ENCODE data around the gene BMP7.

BMP7 gene

GRCh38 chr20:57189713-57190112 lies 76.7 kb downstream of the BMP7 start:
- no peak for DNase-seq (ENCODE audit: low spot score)

GRCh38 chr20:57188576-57189079 lies 77.8 kb downstream of the BMP7 start:
- no peak for DNase-seq (ENCODE audit: low spot score)

- no peak for DNase-seq (ENCODE audit: low spot score)
These were observed 78.4 kb downstream of the BMP7 start for GRCh38 chr20:57188056-57188455.

GRCh38 chr20:57187068-57187634 lies 79.3 kb downstream of the BMP7 start:
- DNase-seq (ENCODE audit: low spot score): no peak

GRCh38 chr20:57186192-57186591 lies 80.2 kb downstream of the BMP7 start:
- no peak for DNase-seq (ENCODE audit: low spot score)

- no peak for DNase-seq (ENCODE audit: low spot score)
These were observed 81.2 kb downstream of the BMP7 start for GRCh38 chr20:57185188-57185743.

- DNase-seq (ENCODE audit: low spot score): no peak
These were observed 82.9 kb downstream of the BMP7 start for GRCh38 chr20:57183457-57184009.

- no peak for DNase-seq (ENCODE audit: low spot score)
These were observed 84.8 kb downstream of the BMP7 start for GRCh38 chr20:57181639-57182038.

GRCh38 chr20:57180954-57181353 lies 85.5 kb downstream of the BMP7 start:
- no peak for DNase-seq (ENCODE audit: low spot score)

- DNase-seq (ENCODE audit: low spot score): no peak
These were observed 86.1 kb downstream of the BMP7 start for GRCh38 chr20:57180387-57180786.

- DNase-seq (ENCODE audit: low spot score): no peak
These were observed 87.2 kb downstream of the BMP7 start for GRCh38 chr20:57179265-57179664.

- no peak for DNase-seq (ENCODE audit: low spot score)
These were observed 87.8 kb downstream of the BMP7 start for GRCh38 chr20:57178582-57179111.

GRCh38 chr20:57177636-57178280 lies 88.7 kb downstream of the BMP7 start:
- DNase-seq (ENCODE audit: low spot score): no peak

GRCh38 chr20:57176842-57177241 lies 89.6 kb downstream of the BMP7 start:
- no peak for DNase-seq (ENCODE audit: low spot score)

- no peak for DNase-seq (ENCODE audit: low spot score)
These were observed 90.9 kb downstream of the BMP7 start for GRCh38 chr20:57175397-57176010.

GRCh38 chr20:57174737-57175136 lies 91.7 kb downstream of the BMP7 start:
- no peak for DNase-seq (ENCODE audit: low spot score)

- DNase-seq (ENCODE audit: low spot score): no peak
These were observed 92.5 kb downstream of the BMP7 start for GRCh38 chr20:57173986-57174385.

GRCh38 chr20:57173041-57173440 lies 93.4 kb downstream of the BMP7 start:
- no peak for DNase-seq (ENCODE audit: low spot score)

GRCh38 chr20:57170343-57170742 lies 96.1 kb downstream of the BMP7 start:
- DNase-seq (ENCODE audit: low spot score): no peak

- no peak for DNase-seq (ENCODE audit: low spot score)
These were observed 97.3 kb downstream of the BMP7 start for GRCh38 chr20:57169162-57169561.

- DNase-seq (ENCODE audit: low spot score): no peak
These were observed 98.3 kb downstream of the BMP7 start for GRCh38 chr20:57167971-57168701.

GRCh38 chr20:57167292-57167655 lies 99.2 kb downstream of the BMP7 start:
- DNase-seq (ENCODE audit: low spot score): no peak
